HG02885 (cell line): Measurements from ENCODE around the gene PIK3R2.
A peak's percentile ranks its signal among the peaks of the same experiment; 100 is the strongest.
"Not testable (repeated sequence)": the region's sequence is repeated elsewhere in the genome, so short reads cannot be mapped to it uniquely, and the experiment has no call there.

Source experiments
- ATAC-seq: cut with Tn5 transposase; IDR thresholded peaks from one replicate; pipeline ENCODE4 v1.9.1; 2021; ENCODE audit warnings: mild to moderate bottlenecking; ENCODE audit not compliant: unreplicated experiment, poor library complexity

The PIK3R2 gene

GRCh38 chr19:18150776-18151624, 2.0 kb upstream of the PIK3R2 start:
- no peak for ATAC-seq

GRCh38 chr19:18152442-18152816, 534 bp upstream of the PIK3R2 start:
- peak; percentile 70 for ATAC-seq

- no peak for ATAC-seq
Measured at GRCh38 chr19:18153556-18154134, 682 bp downstream of the PIK3R2 start.

- ATAC-seq = no peak
Measured at GRCh38 chr19:18155095-18156087, 2.4 kb downstream of the PIK3R2 start.

GRCh38 chr19:18156268-18156667, 3.3 kb downstream of the PIK3R2 start:
- ATAC-seq = no peak

- no peak for ATAC-seq
Measured at GRCh38 chr19:18156841-18157464, 4.0 kb downstream of the PIK3R2 start.

- no peak for ATAC-seq
Measured at GRCh38 chr19:18157465-18158063, 4.6 kb downstream of the PIK3R2 start.

GRCh38 chr19:18158467-18158866, 5.5 kb downstream of the PIK3R2 start:
- no peak for ATAC-seq

- ATAC-seq = not testable (repeated sequence)
Measured at GRCh38 chr19:18159059-18159616, 6.2 kb downstream of the PIK3R2 start.

- ATAC-seq = no peak
Measured at GRCh38 chr19:18159810-18160209, 6.8 kb downstream of the PIK3R2 start.

- no peak for ATAC-seq
Measured at GRCh38 chr19:18160493-18160970, 7.6 kb downstream of the PIK3R2 start.

GRCh38 chr19:18160971-18161635, 8.1 kb downstream of the PIK3R2 start:
- ATAC-seq = peak; percentile 82

GRCh38 chr19:18161636-18162002, 8.7 kb downstream of the PIK3R2 start:
- peak; percentile 12 for ATAC-seq

GRCh38 chr19:18164072-18164471, 11.1 kb downstream of the PIK3R2 start:
- ATAC-seq = no peak

- no peak for ATAC-seq
Measured at GRCh38 chr19:18165794-18166544, 13.0 kb downstream of the PIK3R2 start.

GRCh38 chr19:18167011-18167410, 14.0 kb downstream of the PIK3R2 start:
- ATAC-seq = no peak

- ATAC-seq = no peak
Measured at GRCh38 chr19:18167975-18168645, 15.1 kb downstream of the PIK3R2 start.
